Endothelial cell of umbilical vein (primary cell): Measurements from ENCODE around the gene SEMA4B. TPM values are rescaled to one million over a fixed set of nuclear protein-coding genes. Genes with fewer than 3 reads are reported as not detected.

Source experiments
- BruUV-seq: library from RNA; stranded (reverse); fragments of 400-500 nt; replicated peaks from 2 replicates; lab custom pipeline; 2021; lab: Mats Ljungman, UMichigan
- CTCF ChIA-PET: fragments of 300-600, 350-600 bp; sonication (Branson Sonifier 250); formaldehyde crosslinking; loops from one replicate; lab custom pipeline; 2021; ENCODE audit warnings: antibody characterized with exemption, inconsistent platforms; lab: Charles Lee
- POLR2A ChIA-PET: fragments of 300-600, 350-600 bp; sonication (Branson Sonifier 250); formaldehyde crosslinking; loops from one replicate; lab custom pipeline; 2021; ENCODE audit warnings: antibody characterized with exemption, inconsistent platforms; lab: Charles Lee
- DNase-seq: peaks from one replicate; pipeline ENCODE4 v3.0.0-alpha.2; 2011; ENCODE audit warnings: low read depth, low spot score
- FAIRE-seq: peaks from 2 replicates; lab custom pipeline; 2011; peaks lifted over from hg19 to GRCh38; lab: Jason Lieb, UNC
- H2AFZ ChIP-seq: 2 replicates; pipeline ENCODE4 v1.6.0; 2012; ENCODE audit warnings: low read depth, low read length, control low read depth, inconsistent platforms
- H3K27ac ChIP-seq: 2 replicates; pipeline ENCODE4 v1.5.1; 2011; ENCODE audit warnings: low read depth, mild to moderate bottlenecking, control low read depth, low read length, moderate library complexity; ENCODE audit not compliant: insufficient read depth
- H3K27me3 ChIP-seq, 2 experiments: 2 replicates each; pipeline versions ENCODE4 v1.6.0 to v1.6.1; 2011; ENCODE audit warnings: low read length in 2 of 2, mixed read lengths in 1 of 2; ENCODE audit not compliant: control insufficient read depth in 2 of 2, insufficient read depth in 2 of 2
- H3K36me3 ChIP-seq, 2 experiments: 2 replicates in 1 of 2; 3 replicates in 1 of 2; pipeline ENCODE4 v1.5.1; 2011; ENCODE audit warnings: low read length in 2 of 2, mild to moderate bottlenecking in 1 of 2, moderate library complexity in 1 of 2; ENCODE audit not compliant: control insufficient read depth in 2 of 2, insufficient read depth in 2 of 2; ENCODE audit errors: extremely low read depth in 1 of 2
- H3K4me1 ChIP-seq: 3 replicates; pipeline ENCODE4 v1.5.1; 2011; ENCODE audit warnings: mild to moderate bottlenecking, low read length; ENCODE audit not compliant: control insufficient read depth, insufficient read depth; ENCODE audit errors: extremely low read depth
- H3K4me2 ChIP-seq: 2 replicates; pipeline ENCODE4 v1.6.1; 2011; ENCODE audit warnings: low read length, control low read depth, mixed read lengths; ENCODE audit not compliant: insufficient read depth
- H3K4me3 ChIP-seq, 3 experiments: fragments of 200-600 bp in 1 of 3; sonication (generic), shearing (Covaris generic) in 1 of 3; replicated peaks in 1 of 3; 2 replicates each; pipeline ENCODE4 v1.5.1; 2011 to 2016; ENCODE audit warnings: control low read depth in 3 of 3, low read length in 3 of 3, mild to moderate bottlenecking in 2 of 3, inconsistent platforms in 1 of 3, low read depth in 1 of 3, moderate library complexity in 1 of 3; ENCODE audit not compliant: insufficient read depth in 1 of 3
- H3K79me2 ChIP-seq: 2 replicates; pipeline ENCODE4 v1.6.0; 2012; ENCODE audit warnings: low read length, inconsistent platforms; ENCODE audit not compliant: control insufficient read depth, insufficient read depth
- H3K9ac ChIP-seq: replicated peaks from 2 replicates; pipeline ENCODE3; 2011; ENCODE audit warnings: low read length, control low read depth; ENCODE audit not compliant: insufficient read depth; ENCODE audit errors: extremely low read depth
- H3K9me1 ChIP-seq: replicated peaks from 3 replicates; pipeline ENCODE4 v1.6.0; 2011; ENCODE audit warnings: mild to moderate bottlenecking, low read length; ENCODE audit not compliant: control insufficient read depth, insufficient read depth; ENCODE audit errors: extremely low read depth
- H3K9me3 ChIP-seq: replicated peaks from 2 replicates; pipeline ENCODE4 v1.5.1; 2012; ENCODE audit warnings: low read length, inconsistent platforms; ENCODE audit not compliant: control insufficient read depth, insufficient read depth
- H4K20me1 ChIP-seq: replicated peaks from 2 replicates; pipeline ENCODE3; 2011; ENCODE audit warnings: mild to moderate bottlenecking, low read length; ENCODE audit not compliant: control insufficient read depth, insufficient read depth; ENCODE audit errors: extremely low read depth
- FOS ChIP-seq: IDR thresholded peaks from 2 replicates; pipeline ENCODE4 v1.6.1; 2011; ENCODE audit warnings: mild to moderate bottlenecking, low read length, moderate library complexity, borderline replicate concordance; ENCODE audit not compliant: insufficient read depth
- JUN ChIP-seq: IDR thresholded peaks from 2 replicates; pipeline ENCODE4 v1.6.1; 2011; ENCODE audit warnings: borderline replicate concordance, low read depth; ENCODE audit not compliant: insufficient read length, insufficient read depth
- MYC ChIP-seq: IDR thresholded peaks from one replicate; pipeline ENCODE4 v1.6.1; 2011; ENCODE audit warnings: mild to moderate bottlenecking, low read depth, low read length
- POLR2A ChIP-seq: IDR thresholded peaks from 2 replicates; pipeline ENCODE4 v1.6.1; 2012; ENCODE audit warnings: low read depth, mild to moderate bottlenecking, control low read depth, low read length
- POLR2AphosphoS5 ChIP-seq: IDR thresholded peaks from 2 replicates; pipeline ENCODE4 v1.6.1; 2012; ENCODE audit warnings: low read depth, mild to moderate bottlenecking, control low read depth, low read length, moderate library complexity; ENCODE audit not compliant: insufficient read depth
- dilution Hi-C: fragments of 300-500 bp; cut with MboI; formaldehyde crosslinking; loops from one replicate; pipeline ENCODE4 v1.15.0; 2019; ENCODE audit warnings: low sequenced_read_pairs; ENCODE audit not compliant: extremely low pct_ligation_motif_present
- intact Hi-C: fragments of 100-400 bp; cut with micrococcal nuclease; formaldehyde crosslinking; loops from one replicate; pipeline ENCODE4 v1.10.0; 2022
- polyA plus RNA-seq, 4 experiments: library from polyadenylated mRNA; depleted of rRNA in 3 of 4; stranded (reverse) in 3 of 4; unstranded in 1 of 4; fragments of >200 nt; gene quantifications; 2 replicates each; pipeline versions ENCODE4 v1.2.1 to v1.2.3, GENCODE V29; 2011 to 2012; ENCODE audit warnings: missing spikeins in 1 of 4
- total RNA-seq: library from RNA; stranded (reverse); gene quantifications from 2 replicates; pipeline ENCODE4 v1.2.3, GENCODE V29; 2021
- TF ChIP-seq, protein P1 (sequence below), 2 donors: IDR thresholded peaks; 1 replicate in 1 of 2; 2 replicates in 1 of 2; pipeline ENCODE4 v1.5.1; 2011; ENCODE audit warnings: low read length in 2 of 2, mild to moderate bottlenecking in 2 of 2, moderate library complexity in 2 of 2, control low read depth in 1 of 2, inconsistent platforms in 1 of 2, low read depth in 1 of 2; ENCODE audit not compliant: insufficient read depth in 1 of 2; ENCODE audit errors: extremely low read depth in 1 of 2

Gene SEMA4B
- total and polyA plus RNA-seq, 2 donors (not counting 3 experiments of a cell fraction or from before 2014, with no cell fraction given): 6.1 to 7.1 TPM

DNA sequence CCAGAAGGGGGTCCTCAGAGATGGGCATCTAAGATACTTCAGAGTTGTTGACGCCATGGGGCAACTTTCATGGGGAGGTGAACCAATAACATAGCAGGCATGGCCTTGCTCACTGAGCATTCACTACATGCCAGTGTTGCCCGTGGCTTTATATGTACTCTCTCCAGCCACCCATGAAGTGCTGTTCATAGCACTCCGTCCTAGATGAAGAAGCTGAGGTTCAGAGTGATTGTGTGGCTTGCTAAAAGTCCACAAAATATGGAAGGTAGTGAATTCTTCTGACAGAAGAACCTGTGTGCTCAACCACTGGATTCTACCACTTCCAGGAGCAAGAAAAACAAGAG is 9.8 kb upstream of the SEMA4B start:
- POLR2A ChIA-PET: no interaction called here
- no peak for FAIRE-seq

DNA sequence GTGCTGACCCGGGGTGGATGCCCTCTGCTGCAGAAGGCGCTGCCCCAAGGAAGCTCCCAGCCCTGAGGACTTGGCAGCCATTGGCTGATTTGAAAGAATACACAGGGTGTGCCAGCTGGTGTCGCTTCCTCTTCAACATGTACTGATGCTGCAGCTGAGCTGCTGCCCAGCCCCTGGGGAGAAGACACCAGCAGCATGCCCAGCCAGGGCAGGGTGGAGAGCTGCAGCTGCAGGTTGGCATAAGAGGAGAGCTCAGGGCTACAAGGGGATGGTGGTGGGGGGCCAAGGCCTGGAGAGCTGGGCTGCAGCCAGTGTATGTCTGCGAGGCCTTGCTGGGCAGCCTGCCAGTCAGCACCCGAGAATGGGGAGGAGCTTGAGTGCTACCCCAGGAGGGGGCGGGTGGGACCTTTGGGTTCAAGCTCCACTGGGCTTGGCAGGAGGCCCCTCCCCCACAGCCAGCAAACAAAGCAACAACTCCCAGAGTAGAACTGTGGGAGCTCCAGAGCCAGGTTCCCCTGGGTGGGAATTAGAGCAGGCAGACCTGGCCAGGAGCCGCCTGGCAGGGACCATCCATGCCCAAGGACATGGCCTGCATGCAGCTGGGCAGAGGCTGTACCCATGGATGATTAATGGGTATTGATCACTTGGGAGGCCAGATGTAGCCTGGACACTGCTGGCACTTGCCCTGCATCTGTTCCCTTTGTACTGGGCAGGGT is 9.2 kb upstream of the SEMA4B start:
- no peak for DNase-seq
- dilution Hi-C loops: no loop called here

More for the DNA sequence above, 9.8 kb upstream of the SEMA4B start:
- Histone ChIP-seq H3K4me1 (no peaks in the 10 kb centered on the region), H4K20me1 (no peaks in the 10 kb centered on the region), H3K9me1 (no peaks in the 10 kb centered on the region), H3K9ac (no peak overlapping the region), H3K27me3 (no peaks in the 10 kb centered on the region), H3K79me2 (no peaks in the 10 kb centered on the region), H3K36me3 (no peaks in the 10 kb centered on the region), H3K9me3 (no peaks in the 10 kb centered on the region), H2AFZ (no peak overlapping the region), H3K4me2 (no peak overlapping the region), H3K27ac (no peak overlapping the region), H3K4me3 (no peak overlapping the region)
- intact Hi-C loops (no loop called here), dilution Hi-C loops (no loop called here)
- CTCF ChIA-PET: interaction anchor here (1.2 to 1.6 kb wide), 2 partner anchors 8 to 13 kb away, joined by 3 to 4 read pairs; no protein-coding TSS in a partner anchor
- no peak for TF ChIP-seq POLR2AphosphoS5
- TF ChIP-seq, protein P1, sequence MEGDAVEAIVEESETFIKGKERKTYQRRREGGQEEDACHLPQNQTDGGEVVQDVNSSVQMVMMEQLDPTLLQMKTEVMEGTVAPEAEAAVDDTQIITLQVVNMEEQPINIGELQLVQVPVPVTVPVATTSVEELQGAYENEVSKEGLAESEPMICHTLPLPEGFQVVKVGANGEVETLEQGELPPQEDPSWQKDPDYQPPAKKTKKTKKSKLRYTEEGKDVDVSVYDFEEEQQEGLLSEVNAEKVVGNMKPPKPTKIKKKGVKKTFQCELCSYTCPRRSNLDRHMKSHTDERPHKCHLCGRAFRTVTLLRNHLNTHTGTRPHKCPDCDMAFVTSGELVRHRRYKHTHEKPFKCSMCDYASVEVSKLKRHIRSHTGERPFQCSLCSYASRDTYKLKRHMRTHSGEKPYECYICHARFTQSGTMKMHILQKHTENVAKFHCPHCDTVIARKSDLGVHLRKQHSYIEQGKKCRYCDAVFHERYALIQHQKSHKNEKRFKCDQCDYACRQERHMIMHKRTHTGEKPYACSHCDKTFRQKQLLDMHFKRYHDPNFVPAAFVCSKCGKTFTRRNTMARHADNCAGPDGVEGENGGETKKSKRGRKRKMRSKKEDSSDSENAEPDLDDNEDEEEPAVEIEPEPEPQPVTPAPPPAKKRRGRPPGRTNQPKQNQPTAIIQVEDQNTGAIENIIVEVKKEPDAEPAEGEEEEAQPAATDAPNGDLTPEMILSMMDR (IDR thresholded peaks at IDR 0.05; ENCODE audit: extremely low read depth in 1 of 2, insufficient read depth in 1 of 2, low read depth in 1 of 2, low read length in 2 of 2): no peak
- TF ChIP-seq FOS: no peak
- no peak for DNase-seq
- BruUV-seq: no TSS peak

More for the DNA sequence above, 9.2 kb upstream of the SEMA4B start:
- Histone ChIP-seq H2AFZ (peak overlapping the region; percentile 44), H3K9me3 (no peaks in the 10 kb centered on the region), H3K9ac (no peak overlapping the region), H3K4me3 (no peak overlapping the region), H3K9me1 (no peaks in the 10 kb centered on the region), H3K27ac (no peak overlapping the region), H3K4me2 (no peak overlapping the region), H3K79me2 (no peaks in the 10 kb centered on the region), H3K27me3 (no peaks in the 10 kb centered on the region), H3K36me3 (no peaks in the 10 kb centered on the region), H4K20me1 (no peaks in the 10 kb centered on the region), H3K4me1 (no peaks in the 10 kb centered on the region)
- no TSS peak for BruUV-seq
- ChIA-PET POLR2A (no interaction called here), CTCF (interaction anchor here (0.8 to 1.6 kb wide), 4 partner anchors 7 to 13 kb away, joined by 3 to 5 read pairs (median 4); partner anchors contain the start of gene SEMA4B)
- intact Hi-C loops: no loop called here
- no peak for FAIRE-seq
- TF ChIP-seq JUN (no peak), POLR2A (no peak), MYC (no peak)
